Breast epithelium (tissue), 3 donors: Measurements from ENCODE around the gene ZNF320.

Source experiments
- CTCF ChIP-seq, 3 donors: fragments of 450-650 bp; IDR thresholded peaks; one replicate each; pipeline ENCODE4 v1.5.1; 2016 to 2017; ENCODE audit warnings: antibody characterized with exemption in 3 of 3, mild to moderate bottlenecking in 3 of 3, moderate library complexity in 3 of 3
- POLR2A ChIP-seq: fragments of 450-650 bp; IDR thresholded peaks from one replicate; pipeline ENCODE4 v1.6.1; 2016; ENCODE audit warnings: antibody characterized with exemption, mild to moderate bottlenecking, moderate library complexity

DNA sequence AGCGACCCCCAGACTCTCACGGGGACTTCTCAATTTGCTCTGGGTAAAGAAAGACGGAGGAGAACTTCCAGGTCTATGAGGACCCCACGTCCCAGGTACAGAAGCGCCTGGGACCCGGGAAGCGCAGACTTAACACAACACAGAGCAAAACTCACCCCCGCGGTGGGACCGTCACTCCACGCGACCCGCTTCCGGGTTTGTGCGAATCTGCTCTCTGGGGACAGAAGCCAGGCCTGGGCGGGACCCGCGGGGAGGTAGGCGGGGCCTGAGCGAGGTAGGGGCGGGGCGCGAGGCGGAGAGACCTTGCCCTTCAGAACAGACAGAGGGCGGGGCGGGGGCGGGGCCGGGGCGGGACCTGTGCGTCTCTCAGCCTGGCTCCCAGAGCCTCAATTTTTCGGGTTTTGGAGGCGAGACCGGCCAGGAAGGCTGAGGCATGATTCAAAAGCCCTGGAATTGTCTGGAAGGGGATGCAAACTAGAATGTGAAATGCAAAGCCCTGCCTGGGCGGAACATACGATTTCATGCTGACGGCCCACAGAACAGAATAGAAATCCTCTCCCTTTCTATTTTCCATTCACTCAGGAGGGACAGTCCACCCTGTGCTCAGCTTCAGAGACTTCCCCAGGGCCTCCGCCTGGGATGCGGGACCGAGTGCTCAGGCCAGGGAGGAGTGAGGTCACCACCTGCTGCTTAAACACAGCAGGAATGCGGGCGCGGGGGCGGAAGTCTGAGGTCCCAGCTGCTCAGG lies 45.1 kb upstream of the ZNF320 start:
- TF ChIP-seq CTCF (IDR thresholded peaks at IDR 0.05) (no peak), POLR2A (peak; percentile 84)
